Mammary epithelial cell (primary cell): ENCODE measurements around the gene STK32C.

ENCODE experiments used
- CTCF ChIP-seq, 2 donors: IDR thresholded peaks in 1 of 2; conservative IDR thresholded peaks in 1 of 2; 2 replicates each; pipeline ENCODE4 v1.5.1; 2011 to 2012; ENCODE audit warnings: inconsistent platforms in 2 of 2, low read length in 2 of 2, mild to moderate bottlenecking in 2 of 2, control low read depth in 1 of 2, low read depth in 1 of 2; ENCODE audit not compliant: insufficient read depth in 1 of 2; ENCODE audit errors: extremely low read depth in 1 of 2
- EZH2 ChIP-seq: IDR thresholded peaks from 2 replicates; pipeline ENCODE4 v1.6.1; 2012; ENCODE audit warnings: low read length, inconsistent platforms, borderline replicate concordance

GRCh38 chr10:132307823-132308586 is at the start of gene STK32C:
- no peak for TF ChIP-seq CTCF (conservative IDR thresholded peaks at IDR 0.05 in 1 of 2, IDR thresholded peaks at IDR 0.05 in 1 of 2; ENCODE audit: extremely low read depth in 1 of 2, insufficient read depth in 1 of 2, low read depth in 1 of 2, low read length in 2 of 2)
- TF ChIP-seq EZH2, result no peak
